Epithelial cell of proximal tubule (primary cell): Measurements from ENCODE around the gene ATAD3C. TPM values are rescaled to one million over a fixed set of nuclear protein-coding genes. Genes with fewer than 3 reads are reported as not detected.

Experiments used
- DNase-seq: peaks from one replicate; pipeline ENCODE4 v3.0.0-alpha.2; 2011; ENCODE audit warnings: low read depth
- H3K4me3 ChIP-seq: 2 replicates; pipeline ENCODE4 v1.5.1; 2011; ENCODE audit warnings: low read depth, mild to moderate bottlenecking, low read length
- CTCF ChIP-seq: conservative IDR thresholded peaks from 2 replicates; pipeline ENCODE4 v1.5.1; 2012; ENCODE audit warnings: low read depth, mild to moderate bottlenecking, low read length
- total RNA-seq: library from RNA; depleted of rRNA; stranded (reverse); fragments of >200 nt; gene quantifications from 2 replicates; pipeline ENCODE4 v1.2.3, GENCODE V29; 2015

The ATAD3C gene
- total RNA-seq, 1 donor from 2014 or later: under 0.01 TPM

GRCh38 chr1:1421147-1421906 lies 28.2 kb upstream of the ATAD3C start, which contains the start of gene ANKRD65:
Gene ANKRD65, minus strand, starts transcription at chr1:1421276. Its CDS starts 271 bp downstream, at chr1:1421005.
- DNase-seq: no peak
- H3K4me3 ChIP-seq: no peak within 1 kb of the TSS
- TF ChIP-seq CTCF: no peak

- TF ChIP-seq CTCF: no peak
- DNase-seq: no peak
- no peak overlapping the region for H3K4me3 ChIP-seq
Measured at GRCh38 chr1:1421907-1422464, 27.5 kb upstream of the ATAD3C start.

GRCh38 chr1:1422465-1423244 lies 26.8 kb upstream of the ATAD3C start:
- DNase-seq: no peak
- H3K4me3 ChIP-seq: no peak overlapping the region
- TF ChIP-seq CTCF: no peak

- H3K4me3 ChIP-seq: no peak overlapping the region
- DNase-seq: no peak
- no peak for TF ChIP-seq CTCF
Measured at GRCh38 chr1:1423245-1423597, 26.3 kb upstream of the ATAD3C start.

- no peak overlapping the region for H3K4me3 ChIP-seq
- no peak for DNase-seq
- TF ChIP-seq CTCF: no peak
Measured at GRCh38 chr1:1424707-1425106, 24.8 kb upstream of the ATAD3C start.

GRCh38 chr1:1425426-1425752 lies 24.1 kb upstream of the ATAD3C start:
- no peak for TF ChIP-seq CTCF
- DNase-seq: no peak
- no peak overlapping the region for H3K4me3 ChIP-seq
